HG02981 (cell line): ENCODE measurements around the gene SLC19A1.
A peak's percentile ranks its signal among the peaks of the same experiment; 100 is the strongest.

Source experiments
- ATAC-seq: cut with Tn5 transposase; IDR thresholded peaks from one replicate; pipeline ENCODE4 v1.9.1; 2021; ENCODE audit warnings: mild to moderate bottlenecking, moderate library complexity; ENCODE audit not compliant: unreplicated experiment

Gene SLC19A1

GRCh38 chr21:45559216-45560105, 17.2 kb upstream of the SLC19A1 start:
- no peak for ATAC-seq

GRCh38 chr21:45558044-45558721, 15.9 kb upstream of the SLC19A1 start:
- no peak for ATAC-seq

- no peak for ATAC-seq
Measured at GRCh38 chr21:45557616-45558043, 15.4 kb upstream of the SLC19A1 start.

GRCh38 chr21:45556645-45557615, 14.7 kb upstream of the SLC19A1 start:
- ATAC-seq = no peak

GRCh38 chr21:45556302-45556644, 14.0 kb upstream of the SLC19A1 start:
- ATAC-seq = no peak

- no peak for ATAC-seq
Measured at GRCh38 chr21:45555557-45556301, 13.5 kb upstream of the SLC19A1 start.

- no peak for ATAC-seq
Measured at GRCh38 chr21:45555251-45555556, 13.0 kb upstream of the SLC19A1 start.

GRCh38 chr21:45554477-45555175, 12.4 kb upstream of the SLC19A1 start:
- ATAC-seq = peak; percentile 44

- ATAC-seq = no peak
Measured at GRCh38 chr21:45552696-45553391, 10.6 kb upstream of the SLC19A1 start.

- no peak for ATAC-seq
Measured at GRCh38 chr21:45551783-45552695, 9.8 kb upstream of the SLC19A1 start.

GRCh38 chr21:45551316-45551715, 9.1 kb upstream of the SLC19A1 start:
- no peak for ATAC-seq

- no peak for ATAC-seq
Measured at GRCh38 chr21:45550522-45551210, 8.4 kb upstream of the SLC19A1 start.

GRCh38 chr21:45549626-45550463, 7.6 kb upstream of the SLC19A1 start:
- no peak for ATAC-seq

- no peak for ATAC-seq
Measured at GRCh38 chr21:45548711-45549491, 6.7 kb upstream of the SLC19A1 start.

- no peak for ATAC-seq
Measured at GRCh38 chr21:45547545-45547900, 5.3 kb upstream of the SLC19A1 start.
